GM12872 (cell line): ENCODE data around the gene KLHL2.

Experiments
- CTCF ChIP-seq: IDR thresholded peaks from 3 replicates; pipeline ENCODE4 v1.5.1; 2011; ENCODE audit warnings: low read depth, mild to moderate bottlenecking, low read length, moderate library complexity; ENCODE audit not compliant: insufficient read depth

Gene KLHL2

GRCh38 chr4:165207431-165208220 lies at the start of gene KLHL2:
Gene KLHL2, plus strand, starts transcription at chr4:165207561. Its CDS starts 316 bp downstream, at chr4:165207877.
- no peak for TF ChIP-seq CTCF

GRCh38 chr4:165158762-165159161 lies 48.6 kb upstream of the KLHL2 start:
- TF ChIP-seq CTCF: no peak

- TF ChIP-seq CTCF: no peak
These were observed 43.1 kb upstream of the KLHL2 start for GRCh38 chr4:165164257-165164656.

- TF ChIP-seq CTCF: no peak
These were observed 39.7 kb upstream of the KLHL2 start for GRCh38 chr4:165167650-165168049.

- no peak for TF ChIP-seq CTCF
These were observed 36.5 kb upstream of the KLHL2 start for GRCh38 chr4:165170819-165171218.

GRCh38 chr4:165175879-165176278 lies 31.5 kb upstream of the KLHL2 start:
- no peak for TF ChIP-seq CTCF

GRCh38 chr4:165177725-165178666 lies 29.4 kb upstream of the KLHL2 start:
- no peak for TF ChIP-seq CTCF
